SKM-1 treated with dmso at 0.1 percent for 144 hours (cell line): ENCODE measurements around the gene GOLM1.
A peak's percentile ranks its signal among the peaks of the same experiment; 100 is the strongest.

Experiments
- DNase-seq: peaks from one replicate; lab custom pipeline; 2025; ENCODE audit not compliant: unreplicated experiment; lab: John Stamatoyannopoulos, UW

GOLM1 gene

DNA sequence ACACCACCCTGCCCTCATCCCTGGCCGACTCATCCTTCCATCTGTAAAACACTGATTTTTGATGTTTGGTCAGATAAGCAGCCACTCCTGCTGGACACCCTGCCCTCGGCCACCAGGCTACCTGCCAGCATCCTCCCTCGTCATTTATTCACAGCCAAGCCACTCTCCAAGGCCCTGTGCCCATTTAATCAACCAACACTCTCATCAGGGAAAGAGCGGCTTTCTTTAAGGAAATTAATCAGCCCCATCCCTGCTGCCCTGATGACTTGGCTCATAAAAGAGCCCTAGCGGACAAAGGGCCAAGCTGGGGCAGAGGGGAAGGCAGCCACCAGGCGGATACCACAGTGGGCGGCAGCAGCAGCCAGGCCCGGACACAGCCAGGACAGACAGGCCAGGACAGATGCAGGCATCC lies 52.4 kb downstream of the GOLM1 start:
- DNase-seq, result no peak

DNA sequence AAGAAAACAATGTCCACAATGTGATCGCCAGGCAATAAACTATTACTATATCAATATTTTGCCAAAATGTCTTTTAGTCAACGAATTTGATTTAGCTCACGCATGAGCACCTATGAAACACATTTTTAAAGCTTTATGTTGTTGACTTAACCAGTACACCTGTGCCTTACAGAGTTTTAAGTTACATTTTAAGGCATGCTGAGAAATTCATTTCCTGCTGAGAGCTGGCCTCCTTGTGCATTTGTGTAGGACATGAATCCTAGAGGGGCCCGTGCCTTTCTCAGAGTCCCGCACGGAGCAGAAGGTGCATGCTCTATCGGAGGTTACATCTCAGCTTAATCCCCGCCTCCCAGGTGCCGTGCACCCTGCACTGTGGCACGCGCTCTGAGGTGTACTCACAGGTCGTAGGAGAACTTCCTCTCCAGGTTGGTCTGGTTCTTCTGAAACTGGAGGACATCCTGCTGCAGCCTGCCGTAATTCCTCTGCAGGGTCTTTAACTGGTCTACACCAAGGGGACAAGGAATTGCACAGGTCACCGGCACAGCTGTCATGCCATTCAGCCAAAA lies 53.2 kb downstream of the GOLM1 start:
- DNase-seq, result no peak

DNA sequence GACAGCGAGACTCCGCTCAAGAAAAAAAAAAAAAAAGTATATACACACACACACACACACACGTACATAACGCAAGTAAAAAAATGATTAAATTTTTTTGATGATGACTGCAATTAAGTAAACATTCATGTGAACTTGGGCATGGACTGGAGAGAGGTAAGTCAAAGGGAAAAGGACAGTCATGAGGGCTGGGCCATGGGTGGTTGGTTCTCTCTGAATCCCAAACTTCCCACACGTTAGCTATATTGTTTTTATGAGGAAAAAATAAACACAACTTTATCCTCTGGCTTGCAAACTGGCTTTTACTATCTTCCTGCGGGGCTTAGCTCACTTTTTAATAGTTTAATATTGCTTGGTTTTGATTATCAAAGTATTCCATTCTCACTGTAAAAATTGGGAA lies 53.7 kb downstream of the GOLM1 start:
- DNase-seq, result no peak

DNA sequence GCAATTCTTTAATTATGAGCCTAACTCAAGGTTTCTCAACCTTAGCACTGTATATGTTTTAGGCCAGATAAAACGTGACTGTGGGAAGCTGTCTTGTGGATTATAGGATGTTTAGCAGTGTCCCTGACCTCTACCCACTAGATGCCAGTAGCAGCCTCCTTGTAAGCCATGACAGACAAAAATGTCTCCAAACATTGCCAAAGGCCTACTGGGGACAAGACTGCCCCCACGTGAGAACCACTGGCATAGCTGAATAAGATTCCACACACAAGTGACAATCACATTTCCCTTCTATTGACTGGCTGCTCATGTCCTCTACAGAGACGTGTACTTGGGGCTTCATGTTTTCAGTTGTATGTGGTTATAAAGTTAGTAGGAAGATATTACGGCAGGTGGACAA lies 55.4 kb downstream of the GOLM1 start:
- DNase-seq, result no peak

DNA sequence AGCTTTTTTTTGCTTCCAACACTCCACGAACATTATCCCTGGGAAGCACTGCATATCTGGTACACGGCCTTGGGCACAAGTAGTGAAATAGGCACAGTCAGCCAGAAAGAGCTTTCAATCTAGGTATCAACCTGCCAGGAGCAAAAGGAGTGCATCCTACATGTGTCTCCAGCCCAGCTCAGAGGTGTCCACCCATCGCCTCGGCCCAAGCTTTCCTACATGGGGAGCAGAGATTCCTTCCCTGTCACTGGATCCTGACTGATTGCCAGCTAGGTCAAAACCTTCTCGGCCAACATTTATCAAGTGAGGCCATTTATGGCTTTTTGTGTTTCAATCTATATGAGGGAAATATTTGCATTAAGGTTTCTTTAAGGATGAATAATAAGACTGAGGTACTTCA lies 55.8 kb downstream of the GOLM1 start:
- DNase-seq, result no peak

DNA sequence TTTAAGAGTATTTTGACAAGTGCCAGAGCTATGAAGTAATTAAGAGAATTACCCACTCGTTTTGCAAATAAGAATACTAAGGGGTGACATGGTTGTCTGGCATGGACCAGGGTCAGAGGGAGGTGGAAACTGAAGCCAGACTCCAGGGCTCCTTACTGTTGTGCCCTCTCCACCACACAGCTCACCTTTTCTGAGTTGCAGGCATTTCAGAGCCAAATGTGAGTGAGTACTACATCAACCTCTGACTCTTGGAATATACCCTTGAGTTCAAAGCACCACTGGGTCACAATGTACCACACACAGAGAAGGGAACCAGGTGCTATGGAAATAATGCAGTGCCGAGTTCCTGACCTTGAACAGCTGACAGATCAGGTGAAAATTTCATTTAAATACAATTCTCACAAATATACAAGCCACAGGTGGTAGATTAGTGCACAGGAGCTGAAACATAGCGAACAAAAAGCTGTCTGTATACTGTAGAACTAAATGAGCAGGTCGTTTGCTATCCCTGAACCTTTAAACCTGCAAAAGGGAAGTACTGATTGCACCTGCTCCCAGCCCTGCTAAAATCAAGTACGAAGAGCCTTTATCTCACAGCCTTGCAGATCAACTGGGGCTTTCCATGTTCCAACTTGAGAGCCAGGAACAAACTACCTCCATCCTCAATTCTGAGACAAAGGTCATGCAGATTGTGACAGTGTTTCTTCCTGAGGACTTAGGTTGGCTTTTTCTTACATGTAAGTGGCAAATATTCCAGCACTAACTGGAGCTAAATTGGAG lies 57.0 kb downstream of the GOLM1 start:
- no peak for DNase-seq

DNA sequence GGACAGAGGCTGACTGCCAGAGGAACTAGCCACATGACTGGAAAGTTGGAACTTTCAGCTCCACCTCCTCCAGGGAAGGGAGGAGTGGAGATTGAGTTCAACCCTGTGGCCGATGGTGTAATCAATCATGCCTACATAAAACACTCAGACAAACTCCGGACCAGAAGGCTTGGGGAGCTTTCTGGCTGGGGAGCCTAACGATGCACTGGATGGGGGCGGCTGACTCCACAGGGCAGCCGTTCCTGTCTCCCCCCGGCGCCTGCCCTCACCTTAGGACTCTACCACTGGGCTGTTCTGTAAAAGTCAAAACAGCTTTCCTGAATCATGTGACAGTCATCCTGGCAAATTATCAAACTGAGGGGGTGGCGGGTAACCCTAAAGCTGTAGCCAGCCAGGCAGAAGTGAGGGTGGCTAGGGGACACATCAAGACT lies 58.0 kb downstream of the GOLM1 start:
- DNase-seq, result no peak

DNA sequence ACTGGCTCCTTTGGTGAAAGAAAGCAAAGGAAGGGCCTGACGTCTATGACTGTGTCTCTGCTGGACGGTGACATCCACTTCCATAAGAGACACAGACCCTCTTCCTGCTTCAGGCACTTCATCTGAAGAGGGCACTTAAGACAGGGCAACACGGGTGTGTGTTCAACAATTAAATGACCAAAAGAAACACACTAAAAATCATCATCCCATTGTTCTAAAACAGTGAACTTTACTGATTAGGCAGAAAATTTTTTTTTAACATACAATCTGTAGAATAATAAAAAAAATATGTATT lies 58.5 kb downstream of the GOLM1 start:
- DNase-seq, result no peak

DNA sequence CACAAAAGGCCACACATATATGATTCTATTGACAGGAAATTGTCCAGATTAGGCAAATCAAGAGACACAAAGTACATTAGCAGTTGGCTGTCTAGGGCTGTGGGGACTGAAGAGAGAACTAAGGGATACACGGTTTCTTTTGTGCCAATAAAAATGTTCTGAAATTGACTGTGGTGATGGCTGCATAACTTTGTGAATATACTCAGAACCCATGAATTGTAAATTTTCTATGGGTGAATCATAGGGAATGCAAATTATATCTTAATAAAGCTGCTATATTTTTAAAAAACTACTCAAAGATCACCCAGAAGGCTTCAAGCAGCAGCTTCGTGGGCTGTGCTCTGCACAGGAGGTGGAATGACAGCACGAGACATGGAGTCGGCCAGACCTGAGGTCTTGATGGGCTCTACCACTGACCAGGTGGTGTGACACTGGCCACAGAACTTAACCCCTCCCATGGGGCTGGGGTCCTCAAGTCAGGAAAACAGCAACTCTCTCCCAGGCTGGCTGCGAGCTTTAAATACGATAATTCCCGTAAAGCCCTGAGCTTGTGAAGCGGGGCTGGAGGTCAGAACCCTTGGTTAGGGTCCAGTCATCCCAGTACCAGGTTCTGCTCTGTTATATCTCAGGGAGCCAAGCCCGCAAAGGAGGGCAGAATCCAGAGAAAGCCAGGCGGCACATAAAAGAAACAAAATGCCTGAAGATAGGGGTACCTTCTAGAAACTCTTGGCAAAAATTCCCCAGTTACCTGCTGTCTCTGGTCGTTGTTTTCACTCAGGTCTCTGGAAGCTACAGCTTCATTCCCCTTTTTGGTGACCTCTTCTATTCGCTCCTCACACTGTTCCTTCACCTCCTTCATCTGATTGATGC lies 59.1 kb downstream of the GOLM1 start:
- no peak for DNase-seq

DNA sequence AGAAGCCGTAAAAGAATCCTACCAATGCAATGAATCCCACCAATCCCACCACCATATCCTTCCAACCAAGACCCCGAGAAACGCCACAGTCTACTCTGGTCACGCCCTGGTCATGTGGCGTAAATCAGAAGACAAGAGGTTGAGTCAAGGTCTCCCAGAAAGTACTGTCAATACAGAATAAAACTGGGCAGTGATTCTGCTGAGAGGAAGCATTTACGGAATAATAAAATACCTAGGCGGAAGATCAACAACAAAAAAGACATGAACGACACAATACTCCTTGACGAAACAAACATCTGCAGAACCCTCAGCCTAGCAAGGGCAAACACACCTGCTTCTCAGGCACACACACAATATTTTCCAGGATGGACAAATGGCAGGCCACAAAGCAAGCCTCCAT lies 62.8 kb downstream of the GOLM1 start:
- DNase-seq, result no peak

DNA sequence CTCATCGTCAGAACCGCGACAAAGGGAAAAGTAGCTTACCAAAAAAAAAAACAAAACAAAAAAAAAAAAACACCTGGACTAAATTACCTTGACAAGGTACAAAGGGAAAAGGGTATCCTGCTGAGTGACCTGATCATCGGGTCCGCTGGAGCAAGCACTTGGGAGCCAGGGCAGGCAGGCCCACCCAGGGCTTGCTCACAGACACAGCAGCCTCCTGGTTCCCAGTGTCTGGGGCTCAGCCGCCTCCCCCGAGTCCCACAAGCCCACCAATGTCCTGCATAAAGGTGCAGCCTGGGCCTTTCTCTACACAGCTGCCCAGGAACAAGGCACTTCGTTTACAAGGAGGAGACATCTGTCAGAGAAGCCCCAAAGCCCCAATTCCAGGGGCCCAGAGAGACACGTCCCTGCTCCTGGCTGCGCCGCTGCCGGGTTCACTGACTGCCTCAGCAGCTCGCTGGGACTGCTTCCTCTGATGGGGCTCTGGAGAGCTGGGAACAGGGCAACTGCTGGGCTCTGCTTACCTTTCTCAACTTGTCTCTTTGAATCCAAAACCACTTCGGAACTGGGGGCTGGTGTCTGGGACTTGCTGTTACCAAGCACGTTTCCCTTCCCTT lies 63.4 kb downstream of the GOLM1 start:
- DNase-seq, result no peak

DNA sequence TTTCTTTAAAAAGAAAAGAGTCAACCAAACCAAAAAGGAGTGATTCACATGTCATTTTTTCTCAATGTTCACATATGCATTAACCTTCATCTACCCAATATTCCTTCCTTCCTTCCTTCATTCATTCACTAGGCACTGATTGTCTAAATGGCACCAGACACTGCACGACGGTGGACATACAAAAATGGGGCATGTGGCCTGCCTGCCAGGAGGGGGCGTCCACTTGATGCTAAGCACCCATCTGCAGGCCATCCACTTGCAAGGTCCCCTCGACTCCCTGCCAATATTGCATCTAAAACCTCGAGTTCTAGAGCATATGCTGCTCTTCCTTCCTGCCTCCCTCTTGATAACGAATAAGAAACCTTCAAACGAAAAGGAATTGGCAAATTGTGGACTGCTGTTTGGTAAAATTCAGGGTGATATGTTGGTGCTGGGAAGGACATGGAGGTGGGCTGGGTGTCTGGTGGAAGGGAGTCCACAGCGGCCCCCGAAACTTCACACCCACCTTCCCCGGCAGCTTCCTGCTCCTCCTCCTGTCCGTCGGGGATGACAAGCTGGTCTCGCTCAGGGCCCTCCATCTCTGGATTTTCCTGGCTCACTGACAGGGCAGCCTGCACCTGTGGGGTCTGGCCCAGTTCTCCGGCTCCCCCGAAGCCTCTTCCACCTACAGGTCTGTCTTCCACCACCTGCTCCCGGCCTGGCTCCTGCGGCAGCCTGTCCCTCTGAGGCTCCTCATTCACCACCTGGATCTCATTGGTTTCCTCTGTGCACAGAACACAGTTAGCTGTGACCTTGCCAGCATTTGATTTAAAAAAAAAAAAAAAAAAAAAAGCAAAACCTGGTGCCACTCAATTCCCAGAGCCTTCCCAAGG lies 64.3 kb downstream of the GOLM1 start:
- peak; percentile 4 for DNase-seq

DNA sequence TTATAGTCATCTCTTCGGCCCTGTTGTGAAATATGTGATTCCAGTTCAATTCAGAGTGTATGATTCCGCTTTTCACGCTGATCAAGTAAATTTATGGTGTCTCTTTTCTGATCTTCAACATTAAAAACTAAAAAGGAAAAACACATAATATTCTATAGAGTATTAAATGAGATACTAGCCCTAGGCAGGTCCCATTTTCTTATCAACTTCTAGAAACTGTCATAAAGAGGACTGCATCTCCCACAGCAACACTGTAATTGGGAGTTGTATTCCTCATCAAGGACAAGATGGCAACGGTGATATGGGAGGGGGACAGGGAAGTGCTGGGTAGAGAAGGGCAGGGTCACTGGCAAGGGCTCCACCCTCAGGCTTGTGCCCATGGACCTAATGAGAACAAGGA lies 71.6 kb downstream of the GOLM1 start:
- no peak for DNase-seq

DNA sequence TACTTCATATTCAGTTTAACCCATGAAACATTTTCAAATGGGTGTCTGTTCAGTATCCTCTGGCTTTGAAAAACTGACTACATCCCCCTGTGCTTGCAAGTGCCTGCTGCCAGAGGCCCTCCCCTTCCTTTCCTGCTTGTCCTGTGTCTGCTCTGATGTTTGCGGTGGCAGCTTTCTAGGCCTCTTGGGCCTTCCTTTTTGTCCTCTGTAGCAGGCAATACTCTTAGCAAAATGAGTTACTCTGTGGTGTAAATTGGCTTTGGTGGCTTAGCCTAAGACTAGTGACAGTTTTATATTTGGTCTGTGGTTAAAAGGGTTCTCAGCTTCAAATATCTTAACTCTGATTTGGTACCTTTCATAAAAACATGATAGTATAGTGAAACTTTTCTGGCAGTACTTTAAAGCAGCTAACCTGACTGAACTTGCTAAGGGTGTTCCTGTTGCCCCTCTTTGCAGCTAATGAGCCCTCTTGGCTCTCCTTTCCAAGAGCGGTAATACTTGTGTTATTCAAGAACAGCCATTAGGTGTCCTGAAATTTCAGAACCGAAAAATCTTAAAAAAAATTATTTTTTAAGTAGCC lies 76.6 kb downstream of the GOLM1 start:
- no peak for DNase-seq

DNA sequence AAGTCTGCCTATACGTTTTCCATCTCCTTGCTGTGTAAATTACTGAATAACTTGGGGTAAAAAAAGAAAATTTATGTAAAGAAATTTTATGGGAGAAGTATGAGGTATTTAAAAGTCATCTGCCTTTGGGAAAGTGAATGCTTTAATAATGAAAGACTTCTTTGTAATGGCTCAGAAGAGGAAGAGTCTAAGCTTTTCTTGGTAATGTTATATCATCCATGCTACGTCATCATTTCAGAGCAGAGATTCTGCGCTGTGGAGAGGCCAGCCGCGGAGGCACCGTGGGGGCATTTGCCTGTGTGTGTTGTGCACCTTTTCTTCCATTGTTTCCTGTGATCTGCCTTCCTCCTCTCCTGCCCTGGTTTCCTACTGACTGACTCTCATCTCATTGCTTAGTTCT lies 78.2 kb downstream of the GOLM1 start:
- no peak for DNase-seq

DNA sequence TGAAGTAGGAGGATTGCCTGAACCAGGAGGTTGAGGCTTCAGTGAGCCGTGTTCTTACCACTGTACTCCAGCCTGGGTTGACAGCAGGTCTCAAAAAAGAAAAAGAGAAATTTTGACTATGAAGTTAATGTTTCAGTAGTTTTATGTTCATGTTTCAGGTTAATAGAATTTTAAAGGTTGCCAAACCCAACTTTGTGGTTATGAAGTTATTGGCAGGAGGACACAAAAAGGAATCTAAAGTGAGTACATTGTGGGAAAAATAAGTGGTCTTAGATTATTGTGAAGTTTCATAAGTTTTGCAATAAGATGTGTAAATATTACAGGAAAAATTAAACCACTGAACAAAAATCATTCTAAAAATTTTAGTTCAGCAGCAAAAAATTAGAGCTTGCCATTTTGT lies 78.6 kb downstream of the GOLM1 start:
- no peak for DNase-seq

DNA sequence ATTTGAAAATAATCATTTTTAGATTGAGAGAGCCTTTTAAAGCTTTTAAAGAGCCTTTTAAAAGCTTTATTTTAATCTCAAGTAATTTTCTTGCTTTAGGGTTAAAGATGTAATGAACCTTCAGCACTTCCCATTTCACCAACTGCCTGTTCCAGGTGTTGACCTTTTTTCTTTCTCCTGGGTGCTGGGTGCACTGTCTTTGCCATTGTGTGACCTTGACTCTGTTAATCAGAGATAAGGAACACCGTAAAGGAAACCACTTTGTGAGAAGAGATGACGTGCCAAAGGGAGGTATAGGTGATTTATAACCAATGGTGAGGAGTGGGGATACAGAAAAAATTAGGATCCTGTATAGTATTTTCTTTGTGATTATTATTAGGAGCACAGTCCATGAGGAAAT lies 90.2 kb downstream of the GOLM1 start:
- DNase-seq, result no peak

DNA sequence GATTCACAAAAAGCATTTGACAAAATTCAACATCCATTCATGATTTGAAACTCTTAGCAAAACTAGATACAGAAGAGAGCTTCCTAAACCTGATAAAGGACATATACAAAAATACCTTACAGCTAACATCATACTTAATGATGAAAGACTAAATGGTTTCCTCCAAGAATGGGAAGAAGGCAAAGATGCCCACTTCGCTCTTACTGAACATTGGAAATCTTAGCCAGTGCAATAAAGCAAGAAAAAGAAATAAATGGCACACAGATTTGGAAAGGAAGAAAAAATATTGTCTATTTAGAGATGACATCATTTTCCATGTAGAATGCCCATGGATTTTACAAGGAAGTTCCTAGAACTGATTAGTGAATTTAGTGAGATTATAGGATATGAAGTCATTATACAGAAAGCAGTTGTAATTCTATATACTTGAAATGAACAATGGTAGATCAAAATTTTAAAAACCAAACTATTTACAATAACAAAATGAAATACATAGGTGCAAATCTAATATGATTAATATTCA lies 94.0 kb downstream of the GOLM1 start:
- DNase-seq, result no peak

DNA sequence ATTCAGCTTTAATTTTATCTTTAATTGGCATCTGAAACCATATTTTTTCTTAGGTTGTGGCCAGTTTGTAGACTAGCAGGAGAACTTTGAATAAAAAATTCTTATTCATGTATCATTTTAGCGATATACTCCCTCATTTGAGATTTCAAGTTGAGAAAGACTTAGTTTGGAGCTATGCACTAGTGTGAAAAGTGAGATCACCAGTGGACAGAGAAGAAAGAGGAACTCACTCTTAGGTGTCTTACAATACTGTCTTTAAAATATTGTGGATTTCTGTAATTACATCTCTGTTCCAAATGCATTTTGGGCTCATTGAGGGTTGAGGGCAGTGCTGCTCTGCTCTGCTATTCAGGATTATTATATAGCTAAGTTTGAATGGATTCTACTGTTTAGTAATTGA lies 103.8 kb downstream of the GOLM1 start:
- DNase-seq, result peak; percentile 1

DNA sequence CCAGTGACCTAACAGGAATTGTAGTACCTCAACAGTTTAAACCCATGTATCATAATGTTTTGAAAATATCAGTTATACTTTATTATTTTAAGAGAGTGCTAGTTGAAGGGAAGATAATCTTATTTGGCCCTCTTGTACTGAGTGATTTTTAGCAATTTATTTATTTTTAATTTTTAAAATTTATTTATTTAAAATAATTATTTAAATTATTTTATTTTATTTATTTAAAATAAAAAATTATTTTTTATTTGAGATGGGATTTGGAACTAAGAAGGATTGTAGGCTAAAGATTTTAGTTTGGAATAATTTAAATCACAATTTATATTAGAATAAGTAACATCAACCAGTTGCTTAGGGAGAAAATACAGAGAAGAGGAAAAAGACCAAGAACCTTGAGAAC lies 104.3 kb downstream of the GOLM1 start:
- no peak for DNase-seq
